Suppressor macrophage treated with lipopolysaccharide for 4 hours (primary cell): Measurements from ENCODE around the gene IL5RA.

ENCODE experiments used
- DNase-seq: peaks from one replicate; pipeline ENCODE4 v3.0.0-alpha.2; 2020

The IL5RA gene

DNA sequence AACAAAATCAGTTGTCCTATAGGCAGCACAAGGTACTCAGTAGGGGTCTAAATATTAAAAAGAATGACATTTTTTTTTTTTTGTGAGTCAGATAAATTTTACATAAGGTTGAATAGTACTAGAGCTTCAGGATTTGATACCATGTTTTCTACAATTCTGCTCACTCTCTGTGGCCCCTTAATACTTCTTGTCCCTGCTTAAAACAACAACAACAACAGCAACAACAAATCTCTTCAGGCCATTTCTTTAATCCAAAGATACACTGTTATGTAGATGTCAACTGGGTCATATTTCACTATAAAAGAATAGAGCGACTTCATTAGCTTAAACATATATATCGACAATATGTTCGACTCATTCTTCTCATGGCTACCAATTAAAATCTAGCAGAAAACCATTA is 3.0 kb downstream of the IL5RA start:
- DNase-seq, result no peak

DNA sequence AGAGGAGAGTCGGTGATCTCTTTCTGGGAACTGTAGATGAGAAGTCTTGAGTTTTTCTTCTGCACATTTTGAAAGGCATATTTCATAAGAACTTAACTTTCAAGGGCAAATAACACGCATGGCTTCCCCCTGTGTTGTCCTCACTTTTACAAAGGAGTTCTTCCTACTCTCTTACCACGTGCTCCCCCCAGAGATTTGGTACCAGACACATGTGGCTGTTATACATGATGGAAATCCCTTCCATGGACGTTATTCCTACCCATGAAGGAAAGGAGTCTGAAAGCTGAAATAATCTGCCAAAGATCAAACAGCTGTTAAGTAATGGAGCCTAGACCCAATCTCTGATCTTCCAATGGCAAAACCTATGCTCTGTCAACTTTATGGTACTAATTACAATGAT is 4.4 kb downstream of the IL5RA start:
- no peak for DNase-seq

DNA sequence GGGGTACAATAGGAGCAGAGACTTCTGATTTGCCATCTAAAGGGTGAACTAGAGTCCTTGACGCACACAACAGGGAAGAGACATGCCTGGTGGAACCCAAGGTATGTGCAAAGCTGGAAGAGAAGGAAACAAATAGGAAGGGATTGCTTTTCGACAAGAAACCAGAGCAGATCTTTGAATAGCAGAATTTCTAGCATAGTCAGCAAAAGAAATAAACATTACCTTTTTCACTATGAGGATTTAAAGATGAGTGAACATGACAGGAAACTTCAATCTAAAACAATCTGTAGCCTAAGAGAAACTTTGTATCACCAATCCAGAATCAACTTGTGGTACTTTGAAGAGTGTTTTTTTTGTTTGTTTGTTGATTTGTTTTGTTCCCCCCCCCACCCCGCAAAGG is 4.9 kb downstream of the IL5RA start:
- DNase-seq, result no peak

DNA sequence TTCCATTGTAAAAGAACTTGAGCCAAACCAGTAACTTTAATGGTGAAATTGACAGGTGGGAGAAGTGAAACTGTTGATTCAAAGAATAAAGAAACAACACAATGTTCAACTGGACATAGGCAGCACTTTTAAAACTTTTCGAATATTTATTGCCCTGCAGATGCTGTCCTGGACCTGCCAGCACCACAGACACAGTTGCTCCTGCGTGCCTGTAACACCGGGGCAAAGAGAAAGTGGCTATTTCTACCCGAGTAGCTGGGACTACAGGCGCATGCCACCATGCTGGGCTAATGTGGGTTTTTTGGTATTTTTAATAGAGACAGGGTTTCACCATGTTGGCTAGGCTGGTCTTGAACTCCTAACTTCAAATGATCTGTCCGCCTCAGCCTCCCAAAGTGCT is 7.4 kb downstream of the IL5RA start:
- no peak for DNase-seq

DNA sequence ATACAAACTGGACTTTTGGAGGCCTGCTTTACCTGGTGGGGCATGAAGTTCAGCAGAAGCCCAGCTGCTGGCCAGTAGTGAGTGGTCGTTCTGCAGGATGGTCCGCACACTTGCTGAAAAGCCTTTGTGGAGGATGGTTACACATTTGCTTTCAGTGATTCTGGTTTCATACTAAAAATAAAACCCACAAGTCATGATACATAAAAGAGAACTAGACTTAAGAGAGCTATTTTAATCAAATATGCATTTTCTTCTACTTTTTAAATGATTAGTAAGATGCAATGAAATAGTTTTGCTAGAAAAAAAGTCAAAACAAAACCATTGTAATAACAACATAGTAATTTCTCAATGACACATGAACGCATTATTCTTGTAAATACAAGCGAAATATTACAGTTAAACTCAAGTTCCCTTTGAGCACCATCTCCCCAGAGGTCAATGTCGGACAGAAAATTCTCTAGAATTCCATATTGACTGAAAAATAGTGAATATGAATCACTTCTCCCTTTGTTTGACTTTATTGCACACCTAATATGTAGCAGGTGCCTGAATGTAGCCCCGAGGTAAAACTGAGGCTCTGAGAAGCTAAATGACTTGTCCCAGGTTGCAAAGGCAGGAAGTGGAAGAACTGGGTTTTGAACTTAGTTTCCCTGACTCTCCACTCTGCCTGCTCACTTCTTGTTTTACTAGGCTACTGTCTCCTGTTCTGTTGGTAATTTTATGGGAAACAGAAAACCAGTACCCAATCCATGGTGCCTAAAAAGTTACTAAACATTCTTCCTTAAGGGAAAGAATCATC is 8.3 kb downstream of the IL5RA start:
- no peak for DNase-seq

DNA sequence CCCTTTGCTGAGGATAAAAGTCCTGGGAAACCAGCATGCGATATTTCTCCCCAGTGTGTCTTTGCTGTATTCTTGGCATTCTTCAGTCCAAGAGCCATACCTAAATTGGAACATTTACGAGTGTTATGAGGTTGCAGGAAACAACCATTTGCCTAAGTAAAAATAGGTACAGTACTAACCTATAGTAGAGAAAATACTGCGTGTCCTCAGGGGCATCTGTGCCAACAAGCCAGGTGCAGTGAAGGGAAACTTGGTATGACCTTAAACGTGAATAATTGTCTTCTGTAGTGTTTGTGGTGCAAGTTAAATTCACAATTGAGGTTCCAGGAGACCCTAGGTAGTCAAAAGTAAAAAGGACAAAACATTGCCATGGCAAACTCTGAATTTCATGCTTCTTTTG is 12.2 kb downstream of the IL5RA start:
- DNase-seq, result no peak

DNA sequence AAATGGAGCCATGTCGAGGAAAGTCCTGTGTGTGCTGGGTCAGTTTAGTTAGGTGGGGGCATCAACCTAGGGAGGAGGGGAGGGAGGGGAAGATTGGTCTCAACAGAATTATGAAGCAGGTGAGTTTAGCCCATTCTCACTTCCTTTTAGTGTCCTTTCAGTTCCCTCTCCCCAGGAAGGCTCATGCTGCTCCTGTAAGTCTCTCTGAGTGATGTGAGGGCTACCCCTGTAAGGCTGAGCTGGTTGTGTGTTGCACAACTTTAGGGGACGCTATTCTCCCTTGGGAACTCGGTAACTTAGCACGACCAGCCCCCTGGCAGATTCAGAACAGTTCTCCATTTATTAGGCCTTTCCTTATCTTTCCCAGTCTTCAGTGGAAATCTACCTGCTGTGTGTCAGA is 21.2 kb downstream of the IL5RA start:
- DNase-seq, result no peak

DNA sequence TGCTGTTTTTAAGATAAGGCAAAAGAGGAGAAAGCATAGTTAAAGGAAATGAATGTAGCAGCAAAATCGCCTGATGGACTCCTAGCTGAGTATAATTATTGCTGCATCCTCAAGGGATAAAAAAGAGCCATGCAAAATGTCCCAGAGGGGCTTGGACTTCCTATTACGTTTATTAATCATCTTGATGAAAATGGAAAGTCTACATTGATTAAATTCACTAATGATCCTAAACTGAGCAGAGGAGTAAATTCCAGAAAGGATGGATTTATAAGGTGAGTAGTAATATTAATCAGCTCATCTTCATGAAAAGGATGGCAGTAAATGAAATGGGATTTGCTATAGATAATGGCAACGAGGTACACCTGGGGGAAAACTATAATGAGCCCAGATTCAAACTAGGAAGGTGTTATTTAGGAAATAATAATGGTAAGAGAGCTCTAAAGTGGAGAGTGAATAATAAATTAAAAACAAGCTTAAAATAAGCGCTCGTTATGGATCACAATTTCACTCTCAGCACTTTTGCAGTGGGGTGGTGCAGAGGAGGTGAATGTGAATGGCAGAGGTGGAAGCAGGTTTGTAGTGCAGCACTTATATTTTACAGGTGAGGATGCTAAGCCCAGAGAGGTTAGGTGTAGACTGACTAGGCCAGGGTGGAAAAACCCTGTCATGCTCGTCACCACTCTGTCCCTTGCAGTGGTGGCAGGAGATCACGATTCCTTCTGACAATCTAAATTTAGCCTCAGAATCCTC is 22.3 kb downstream of the IL5RA start:
- no peak for DNase-seq

DNA sequence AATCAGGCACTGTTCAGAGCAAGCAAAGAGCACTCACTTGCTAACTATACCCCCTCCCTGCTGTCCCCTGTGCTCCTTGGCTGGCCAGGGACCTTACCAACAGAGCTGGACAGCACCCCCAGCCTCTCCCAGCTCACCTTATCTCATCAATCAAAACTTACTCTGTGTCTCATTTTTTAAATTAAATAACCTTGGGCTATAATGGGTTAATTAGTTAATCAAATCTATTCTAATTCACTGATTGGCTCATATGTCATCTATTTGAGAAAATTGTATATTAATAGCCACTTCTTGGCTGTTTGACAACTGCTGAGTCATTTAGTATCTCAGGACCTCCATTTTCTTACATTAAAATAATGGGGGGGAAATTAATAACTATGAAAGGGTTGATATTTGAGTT is 22.9 kb downstream of the IL5RA start:
- DNase-seq, result no peak

DNA sequence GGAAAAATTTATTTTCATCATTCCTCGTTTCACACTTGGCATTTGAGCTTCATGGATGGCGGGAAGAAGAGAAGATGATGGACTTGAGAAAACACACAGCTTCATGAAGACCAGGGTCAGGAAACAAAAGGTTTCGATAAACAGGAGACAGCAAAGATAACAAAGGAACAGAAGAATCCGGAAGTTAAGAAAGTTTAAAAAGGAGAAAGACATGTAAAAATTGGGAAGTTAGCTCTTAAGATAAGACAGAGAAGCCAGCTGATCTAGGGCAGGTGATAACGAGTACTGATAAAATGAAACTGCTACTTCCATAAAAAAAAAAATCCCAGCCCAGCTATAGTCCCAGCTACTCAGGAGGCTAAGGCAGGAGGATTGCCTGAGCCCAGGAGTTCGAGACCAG is 23.9 kb downstream of the IL5RA start:
- no peak for DNase-seq

DNA sequence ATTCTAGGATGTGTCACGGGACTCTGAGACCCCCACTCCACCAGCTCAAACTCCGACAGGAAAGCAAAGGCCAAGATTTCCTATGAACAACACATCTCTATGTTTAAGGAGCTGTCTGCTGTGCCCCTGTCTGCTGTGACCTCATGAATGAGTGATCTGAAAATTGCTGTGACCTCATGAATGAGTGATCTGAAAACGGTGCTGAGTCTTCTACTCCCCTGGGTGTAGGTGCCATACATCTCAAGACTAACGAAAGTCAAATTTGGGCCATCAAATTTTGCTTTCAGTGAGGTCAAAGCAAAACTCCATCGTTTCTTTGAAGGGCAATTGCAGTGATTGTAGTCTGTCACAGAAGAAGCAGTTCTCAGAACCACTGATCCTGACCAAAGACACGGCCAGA is 24.4 kb downstream of the IL5RA start:
- DNase-seq, result no peak

DNA sequence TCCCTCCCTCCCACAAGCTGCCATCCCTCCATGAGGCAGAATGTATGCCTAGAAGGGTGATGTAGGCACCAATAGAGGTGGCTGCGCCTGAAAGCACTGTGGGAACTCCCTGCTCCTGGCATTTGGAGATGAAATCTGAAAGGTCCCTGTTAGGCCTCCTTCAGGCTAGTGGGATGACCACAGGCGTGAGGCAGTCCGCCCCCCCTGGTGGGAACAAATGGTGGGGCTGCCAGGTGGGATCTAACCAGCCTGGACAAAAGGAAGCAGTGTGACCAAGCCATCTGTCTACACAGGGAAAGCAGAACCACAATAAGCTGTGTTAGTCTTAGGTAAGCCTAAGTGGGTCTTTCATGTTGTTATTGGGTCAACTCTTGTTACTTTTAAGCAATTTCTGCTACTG is 25.3 kb downstream of the IL5RA start:
- DNase-seq, result no peak

DNA sequence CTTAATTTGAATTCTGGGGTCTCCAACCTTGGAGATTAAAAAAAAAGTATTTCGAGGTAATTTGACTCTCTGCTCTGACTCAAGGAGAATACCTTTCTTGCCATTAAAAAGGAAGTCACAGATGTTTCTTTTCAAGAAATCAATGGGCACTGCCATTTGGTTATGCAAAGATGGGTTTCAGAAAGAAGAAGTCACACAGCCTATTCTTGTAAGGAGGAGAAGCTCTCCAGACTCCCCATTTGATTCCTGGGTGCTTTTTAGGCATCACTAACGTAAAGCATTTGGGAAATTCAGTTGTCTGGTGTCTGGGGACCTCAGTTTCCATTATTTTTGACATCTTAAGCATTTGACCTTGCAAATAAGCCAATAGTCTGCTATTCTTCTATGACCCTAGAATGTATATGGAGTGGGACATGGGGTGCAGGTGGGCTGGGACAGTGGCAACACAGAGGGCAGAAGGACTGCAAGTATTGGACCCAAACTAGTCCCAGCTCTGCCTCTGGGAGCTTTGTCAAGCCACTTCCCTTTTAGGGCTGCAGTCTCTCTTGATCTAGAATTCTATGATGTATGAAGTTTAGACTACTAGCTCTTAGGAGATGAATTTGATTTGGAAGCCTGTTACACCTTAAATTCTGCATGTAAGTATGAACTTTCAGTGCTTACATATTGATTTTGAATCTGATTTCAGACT is 27.8 kb downstream of the IL5RA start:
- no peak for DNase-seq

DNA sequence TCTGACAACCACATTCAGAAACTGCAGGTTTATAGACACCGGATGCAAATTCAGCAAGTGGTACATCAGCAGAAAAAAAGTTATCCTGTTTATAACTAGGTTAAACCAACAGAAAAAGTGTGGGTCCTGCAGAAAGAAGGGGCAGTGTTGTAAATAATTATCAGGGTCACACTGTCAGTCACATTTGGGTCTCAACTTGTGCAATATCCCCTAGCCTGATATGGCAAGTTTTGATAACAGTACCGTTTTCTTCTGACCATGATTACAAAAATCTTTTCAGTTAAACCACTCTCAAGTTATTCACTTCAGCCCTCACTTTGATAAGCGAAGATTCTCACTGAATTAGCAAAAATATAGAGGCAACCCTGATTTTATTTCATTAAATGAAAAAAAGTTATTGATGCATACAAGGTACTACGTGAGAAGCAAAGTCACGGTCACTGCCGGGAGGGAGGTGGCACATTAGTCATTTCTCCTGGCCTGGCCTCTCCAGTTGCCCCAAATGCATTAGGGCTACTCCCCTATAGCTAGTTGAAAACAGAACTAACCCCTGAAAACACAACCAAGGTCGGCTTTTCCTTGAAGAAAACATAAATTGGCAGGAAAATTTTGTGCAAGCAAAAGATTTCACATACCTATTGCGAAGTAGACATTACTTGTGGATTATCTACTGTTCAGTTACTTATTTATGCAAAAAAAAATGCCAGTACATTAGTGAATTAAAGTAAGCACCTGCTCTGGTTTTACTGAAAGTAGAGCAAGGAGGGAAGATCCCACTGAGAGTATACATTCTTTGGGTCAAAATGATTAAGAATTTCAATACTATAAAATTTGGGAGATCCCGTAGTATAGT is 28.6 kb downstream of the IL5RA start:
- no peak for DNase-seq

DNA sequence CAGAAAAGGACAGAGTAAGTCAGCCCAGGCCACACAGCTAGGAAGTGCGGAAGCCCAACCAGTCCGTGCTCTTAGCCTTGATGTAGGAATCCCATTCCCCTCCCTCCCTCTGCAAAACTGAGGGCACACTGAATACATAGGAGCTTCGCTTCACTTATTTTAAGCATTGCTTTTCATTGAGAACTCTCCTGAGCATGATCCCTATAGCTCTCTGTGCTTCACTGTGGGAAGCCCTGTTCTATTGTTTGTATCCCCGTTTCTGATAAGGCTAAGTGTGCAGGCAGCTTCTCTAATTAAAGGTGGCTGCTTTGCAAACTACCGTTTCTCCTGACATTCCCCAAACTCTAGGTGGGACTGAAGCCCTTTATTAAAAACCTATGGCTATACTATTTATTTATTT is 29.9 kb downstream of the IL5RA start:
- DNase-seq, result no peak

DNA sequence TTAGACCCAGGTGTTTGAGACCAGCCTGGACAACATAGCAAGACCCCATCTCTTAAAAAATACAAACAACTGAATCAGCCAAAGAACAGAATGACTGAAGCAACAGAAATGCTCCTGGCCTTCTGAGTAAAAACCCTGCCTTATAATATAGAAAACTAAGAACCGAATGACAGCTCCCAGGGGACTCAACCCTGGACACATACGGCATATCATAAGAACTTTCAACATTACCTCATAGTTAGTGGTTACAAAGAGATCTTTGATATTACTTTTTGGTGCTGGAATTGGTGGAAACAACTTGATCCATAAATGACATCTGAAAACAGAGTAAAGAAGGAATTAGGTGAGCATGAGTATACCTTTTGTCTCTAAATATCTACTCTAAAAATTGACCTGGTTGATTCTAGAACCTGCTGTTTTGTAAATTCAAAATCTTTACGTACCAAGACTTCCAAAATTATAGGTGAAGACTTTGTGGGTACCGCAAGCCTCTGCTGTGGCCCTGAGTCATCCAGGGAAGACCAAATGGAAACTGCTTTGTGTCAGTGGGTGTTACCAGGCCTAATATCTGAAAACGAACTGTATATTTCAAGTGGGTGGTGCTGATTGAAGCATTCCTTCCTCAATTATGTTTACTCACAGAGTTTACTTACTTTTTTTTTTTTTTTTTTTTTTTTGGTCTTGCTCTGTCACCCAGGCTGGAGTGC is 35.5 kb downstream of the IL5RA start:
- DNase-seq, result no peak

DNA sequence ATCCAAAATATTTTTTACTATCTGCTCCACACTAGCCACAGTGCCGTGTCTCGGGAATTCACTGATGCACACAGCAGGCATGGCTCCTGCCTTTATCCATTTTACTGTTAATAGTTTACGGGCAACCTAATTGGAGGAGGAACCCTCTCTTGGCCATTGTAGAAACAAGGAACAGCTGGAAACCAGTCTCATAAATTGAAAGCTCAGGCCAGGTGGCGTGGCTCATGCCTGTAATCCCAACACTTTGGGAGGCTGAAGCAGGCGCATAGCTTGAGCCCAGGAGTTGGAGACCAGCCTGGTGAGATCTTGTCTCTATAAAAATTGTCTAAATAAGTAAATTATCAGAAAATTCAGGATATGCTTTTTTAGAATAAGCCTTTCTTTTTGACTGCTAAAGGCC is 39.0 kb downstream of the IL5RA start:
- no peak for DNase-seq

DNA sequence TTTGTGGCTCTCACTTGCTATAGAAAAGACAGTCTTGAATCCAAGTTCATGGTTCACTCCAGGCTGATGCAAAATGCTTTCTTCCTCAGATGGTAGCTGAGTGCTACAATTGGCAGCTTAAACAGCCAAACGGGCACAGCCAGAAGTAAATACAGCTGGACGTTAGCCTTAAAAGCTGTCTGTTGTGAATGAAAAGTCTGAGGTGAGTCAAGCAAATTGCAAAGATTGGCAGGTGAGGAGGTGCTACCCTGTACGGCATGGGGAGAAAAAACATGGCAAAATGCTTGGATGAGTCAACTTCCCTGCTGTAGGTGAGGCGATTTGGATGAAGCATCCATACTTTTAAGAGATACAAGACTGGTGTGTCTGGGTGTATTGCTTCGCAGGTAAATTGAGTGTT is 40.5 kb downstream of the IL5RA start:
- no peak for DNase-seq

DNA sequence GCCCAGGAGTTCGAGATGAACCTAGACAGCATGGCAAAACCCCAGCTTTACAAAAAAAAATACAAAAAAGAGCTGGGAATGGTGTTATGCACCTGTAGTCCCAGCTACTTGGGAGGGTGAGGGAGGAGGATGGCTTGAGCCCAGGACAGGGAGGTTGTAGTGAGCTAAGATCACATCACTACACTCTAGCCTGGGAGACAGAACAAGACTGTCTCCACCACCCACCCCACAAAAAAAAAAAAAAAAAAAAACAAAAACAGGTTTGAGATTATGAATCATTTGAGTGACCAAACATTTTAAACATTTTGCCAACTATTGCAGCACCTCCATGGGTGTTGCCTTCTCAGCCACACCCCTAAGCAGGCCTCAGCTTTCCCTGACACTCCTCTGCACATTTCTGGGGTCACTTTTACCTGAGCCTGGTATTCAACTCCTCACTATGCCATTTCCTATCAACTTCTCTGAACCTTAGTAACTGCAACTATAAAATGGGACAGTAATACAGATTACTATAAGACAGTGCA is 41.8 kb downstream of the IL5RA start:
- no peak for DNase-seq

DNA sequence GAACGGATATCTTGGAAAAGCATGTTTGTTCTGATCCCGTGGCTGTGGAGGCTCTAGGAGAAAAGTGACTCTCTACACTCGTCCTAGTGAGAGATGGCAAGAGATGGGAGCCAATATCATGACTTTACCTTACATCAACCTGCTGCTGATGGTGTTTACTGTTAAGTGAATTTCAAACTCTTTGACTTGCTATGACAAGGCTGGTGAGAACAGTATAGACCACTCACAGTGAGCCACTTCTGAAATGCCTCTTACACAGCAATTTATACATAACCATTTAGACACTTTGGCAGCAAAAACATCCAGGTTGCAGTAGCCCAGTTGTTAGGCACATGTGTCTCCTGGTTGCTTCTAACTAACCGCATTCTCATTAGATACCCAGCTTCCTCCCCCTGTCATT is 43.3 kb downstream of the IL5RA start:
- no peak for DNase-seq

DNA sequence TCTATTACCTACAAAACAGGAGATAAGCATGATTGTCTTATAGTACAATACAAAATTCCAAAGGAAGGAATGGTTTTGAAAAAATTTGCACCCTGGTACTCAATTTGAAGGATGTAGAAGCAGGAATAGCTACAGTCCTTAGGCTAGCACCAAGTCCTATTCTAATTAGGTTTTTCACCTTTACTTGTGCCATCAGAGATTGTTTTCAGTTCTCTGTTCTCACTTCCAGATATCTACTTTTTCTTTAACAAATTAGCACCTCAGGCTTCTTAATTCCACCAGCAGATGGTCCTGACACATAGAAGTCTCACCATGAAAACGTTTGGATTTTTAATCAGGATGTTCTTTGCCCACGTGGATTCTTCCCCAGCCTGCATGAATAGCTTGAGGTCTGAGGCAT is 43.8 kb downstream of the IL5RA start:
- DNase-seq, result no peak

DNA sequence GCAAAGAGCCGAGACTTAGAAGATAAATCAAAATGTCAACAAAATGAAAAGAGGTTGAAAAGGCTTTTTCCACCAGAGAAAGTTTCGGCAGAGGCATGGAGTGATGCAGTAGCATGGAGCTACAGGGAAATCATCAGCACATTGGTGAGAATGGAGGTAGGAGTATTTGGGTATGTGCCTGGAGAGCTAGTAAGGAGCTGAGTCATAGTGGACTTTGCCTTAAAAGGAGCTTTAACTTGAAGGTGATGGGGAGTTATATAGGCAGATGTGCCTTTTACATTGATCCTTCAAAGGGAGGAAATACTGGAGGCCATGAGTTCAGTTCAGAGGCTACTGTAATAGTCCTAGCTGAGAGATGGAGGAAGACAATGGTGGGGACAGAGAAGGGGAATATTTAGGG is 44.3 kb downstream of the IL5RA start:
- DNase-seq, result no peak
